GM21576 (cell line): ENCODE results near the gene PLCH2.
"Not testable (repeated sequence)": the region's sequence is repeated elsewhere in the genome, so short reads cannot be mapped to it uniquely, and the experiment has no call there.

Source experiments
- ATAC-seq: cut with Tn5 transposase; IDR thresholded peaks from one replicate; pipeline ENCODE4 v1.9.1; 2021; ENCODE audit warnings: mild to moderate bottlenecking, moderate library complexity; ENCODE audit not compliant: unreplicated experiment

The PLCH2 gene

GRCh38 chr1:2459102-2459753, 16.9 kb upstream of the PLCH2 start:
- ATAC-seq, result not testable (repeated sequence)

DNA sequence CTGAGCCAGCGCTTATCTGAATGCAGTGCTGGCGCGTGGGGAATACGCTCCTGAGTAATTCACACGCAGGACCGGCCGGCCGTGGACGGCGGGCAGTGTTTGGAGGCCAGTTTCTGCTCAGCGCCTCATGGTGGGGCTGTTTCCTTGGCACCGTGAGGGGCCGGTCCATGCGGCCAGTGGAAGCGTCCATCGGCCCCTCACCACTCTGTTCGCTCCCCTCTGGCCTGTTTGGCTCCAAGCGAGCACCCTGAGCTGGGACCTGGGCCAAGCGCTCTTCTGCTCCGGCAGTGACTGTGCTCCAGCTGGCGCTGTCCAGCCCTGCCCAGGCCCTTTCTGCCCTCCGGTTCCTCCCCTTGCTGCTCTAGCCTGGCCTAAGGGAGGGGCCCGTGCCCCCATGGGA, 16.3 kb upstream of the PLCH2 start:
- ATAC-seq, result no peak

DNA sequence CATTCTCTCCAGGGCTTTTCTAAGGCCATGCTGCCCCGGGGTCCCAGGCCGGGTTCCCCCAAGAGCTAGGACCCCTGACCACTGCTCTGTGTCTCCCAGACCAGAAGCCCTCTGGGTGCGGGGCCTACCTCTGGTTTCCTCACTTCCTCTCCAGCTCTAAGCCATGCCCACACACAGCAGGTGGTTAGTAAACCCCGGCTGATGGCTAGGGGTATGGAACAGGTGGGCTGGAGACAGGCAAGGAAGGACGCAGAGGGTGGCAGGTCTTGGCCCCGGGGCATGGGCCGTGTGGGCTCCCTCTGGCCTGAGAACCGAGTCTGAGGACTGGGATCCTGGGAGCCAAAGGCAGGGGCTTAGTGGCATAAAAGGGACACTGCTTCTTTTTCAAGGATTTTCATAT, 15.9 kb upstream of the PLCH2 start:
- no peak for ATAC-seq

DNA sequence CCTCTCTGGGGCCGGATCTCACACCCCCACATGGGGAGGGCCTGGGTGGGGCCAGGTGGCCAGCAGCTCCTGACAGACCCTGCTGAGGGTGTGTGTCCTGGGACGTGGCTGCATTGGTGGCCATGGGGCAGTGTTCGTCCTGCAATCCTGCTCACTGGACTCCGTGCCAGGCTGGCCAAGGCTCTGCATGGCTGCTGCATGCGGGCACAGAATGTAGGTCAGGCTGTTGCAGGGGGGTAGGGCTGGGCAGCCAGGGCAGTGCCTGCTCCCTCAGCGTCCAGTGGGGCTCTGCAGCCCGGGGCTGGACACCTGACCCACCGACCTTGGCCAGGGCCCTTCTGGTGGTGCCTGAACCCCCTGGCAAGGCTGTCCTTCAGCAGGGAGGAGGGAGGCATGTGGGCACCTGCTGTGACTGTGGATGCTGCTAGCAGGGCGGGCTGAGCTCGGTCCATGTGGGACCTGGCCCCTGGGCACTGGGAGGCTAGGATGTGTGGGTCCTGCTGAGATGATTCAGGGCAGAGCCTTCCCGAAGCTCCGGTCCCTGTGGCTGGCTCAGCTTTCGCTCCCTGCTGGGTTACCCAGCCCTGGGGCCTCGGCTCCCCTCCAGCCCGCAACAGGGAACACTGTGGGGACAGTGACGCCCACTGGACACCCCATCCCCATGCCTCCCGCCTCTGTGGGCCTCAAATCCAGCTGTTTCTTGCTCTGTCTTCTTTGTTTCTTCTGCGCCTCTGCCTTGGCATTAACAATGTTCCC, 14.9 kb upstream of the PLCH2 start:
- ATAC-seq, result no peak

DNA sequence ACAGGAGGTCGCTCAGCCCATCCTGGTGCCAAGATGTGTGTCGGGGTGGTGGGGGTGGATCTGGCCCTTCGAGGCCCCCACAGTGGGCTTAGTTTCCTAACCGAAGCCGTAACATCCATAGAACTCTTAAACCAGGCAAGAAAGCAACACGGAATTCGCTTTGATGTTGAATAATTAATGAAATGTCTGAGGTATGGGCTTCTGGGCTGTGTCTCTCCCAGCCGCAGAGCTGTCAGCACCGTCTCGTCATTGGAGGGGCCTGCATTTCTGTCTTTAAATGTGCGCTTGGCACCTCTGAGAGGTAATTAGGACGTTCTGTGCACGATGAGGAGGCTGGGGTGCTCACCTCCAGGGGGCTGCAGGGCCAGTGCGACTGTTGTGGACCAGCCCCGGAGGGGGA, 13.3 kb upstream of the PLCH2 start:
- ATAC-seq, result no peak

- no peak for ATAC-seq
Observed at GRCh38 chr1:2463396-2463795, 12.7 kb upstream of the PLCH2 start.

DNA sequence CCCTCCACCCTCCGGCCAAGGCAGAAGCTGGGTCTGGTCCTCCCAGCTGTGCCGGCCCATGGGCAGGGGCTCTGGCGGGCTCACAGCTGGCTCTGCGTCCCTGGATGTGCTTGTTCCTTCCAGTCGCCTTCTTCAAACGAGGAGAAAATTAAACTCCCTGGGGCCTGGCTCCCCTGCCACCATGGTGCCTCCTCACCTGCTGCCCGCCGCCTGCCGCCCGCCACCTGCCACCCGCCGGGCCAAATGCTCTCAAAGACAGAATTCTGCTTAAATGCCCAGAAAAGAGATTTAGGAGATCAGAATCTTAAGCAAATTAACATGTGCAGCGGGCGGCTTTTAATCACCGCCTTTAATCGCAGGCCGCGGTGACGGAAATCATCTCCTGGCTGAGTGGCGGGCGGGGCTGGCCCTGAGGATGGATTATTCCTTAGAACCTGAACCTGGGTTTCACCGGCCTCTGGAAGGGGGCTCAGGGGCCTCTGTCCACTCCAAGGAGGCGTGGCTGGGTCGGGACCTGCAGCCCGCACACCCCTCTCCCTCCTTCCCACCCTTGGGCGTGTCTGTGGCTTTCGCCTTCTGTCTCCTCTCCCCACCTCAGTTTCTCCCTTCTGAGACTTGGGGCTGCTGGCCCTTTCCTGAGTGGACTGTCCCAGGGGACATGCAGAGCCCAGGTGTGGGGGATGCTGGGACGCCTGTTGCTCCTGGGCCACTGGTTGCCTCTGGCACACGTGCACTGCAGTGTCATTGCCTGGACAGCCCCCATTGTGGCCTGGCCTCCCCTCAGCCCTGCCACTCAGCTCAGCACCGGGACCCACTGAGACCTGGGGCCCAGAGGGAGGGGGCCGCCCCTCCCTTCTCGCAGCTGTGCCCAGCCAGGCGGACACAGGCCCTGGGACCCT, 10.5 kb upstream of the PLCH2 start:
- ATAC-seq, result no peak

DNA sequence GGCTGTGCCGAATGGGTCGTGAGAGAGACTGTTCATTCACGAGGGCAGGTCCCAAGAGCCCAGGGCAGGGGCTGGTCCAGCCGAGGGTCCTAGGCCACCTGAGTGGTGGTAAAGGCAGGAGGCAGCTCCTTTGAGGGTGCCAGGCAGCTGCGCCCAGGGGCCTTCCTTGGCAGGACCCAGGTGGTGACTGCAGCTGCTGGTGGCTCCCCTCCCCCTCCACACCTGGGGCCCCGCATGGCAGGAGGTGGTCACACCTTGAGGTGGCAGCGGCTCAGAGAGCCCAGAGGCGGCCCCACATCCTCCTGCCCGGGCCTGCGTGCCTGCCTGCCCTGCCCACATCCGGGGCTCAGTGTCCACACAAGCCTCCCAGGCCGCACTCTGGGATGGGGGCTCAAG, 9.8 kb upstream of the PLCH2 start:
- no peak for ATAC-seq

DNA sequence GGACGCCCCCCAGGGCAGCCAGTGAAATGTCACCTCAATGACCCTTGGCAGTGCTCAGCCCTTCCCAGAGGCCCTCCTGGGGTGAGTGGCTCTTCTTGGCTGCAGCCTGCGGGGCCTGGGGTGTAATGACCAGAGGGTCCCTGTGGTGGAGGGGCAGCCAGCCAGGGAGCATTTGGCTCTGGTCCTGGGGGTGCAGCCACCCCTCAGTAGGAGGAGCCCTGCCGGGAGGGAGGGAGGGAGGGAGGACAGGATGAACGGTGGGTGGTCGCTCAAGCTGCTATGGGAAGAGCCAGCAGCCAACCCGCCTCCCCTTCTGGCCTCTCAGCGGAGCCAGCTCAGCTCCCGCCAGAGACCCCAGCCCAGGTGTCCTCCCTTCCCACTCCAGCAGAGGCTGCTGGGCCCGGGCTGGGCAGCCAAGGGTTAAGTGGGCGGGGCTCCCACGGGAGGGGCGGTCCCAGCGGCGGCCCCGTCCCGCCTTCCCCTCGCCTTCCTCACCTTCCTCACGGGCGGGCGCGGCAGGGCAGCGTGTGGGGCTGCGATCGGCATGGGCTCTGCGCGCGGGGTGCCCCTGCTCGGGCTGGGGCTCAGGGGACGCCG, 9.0 kb upstream of the PLCH2 start:
- ATAC-seq, result no peak

GRCh38 chr1:2468041-2468472, 8.0 kb upstream of the PLCH2 start:
- no peak for ATAC-seq

DNA sequence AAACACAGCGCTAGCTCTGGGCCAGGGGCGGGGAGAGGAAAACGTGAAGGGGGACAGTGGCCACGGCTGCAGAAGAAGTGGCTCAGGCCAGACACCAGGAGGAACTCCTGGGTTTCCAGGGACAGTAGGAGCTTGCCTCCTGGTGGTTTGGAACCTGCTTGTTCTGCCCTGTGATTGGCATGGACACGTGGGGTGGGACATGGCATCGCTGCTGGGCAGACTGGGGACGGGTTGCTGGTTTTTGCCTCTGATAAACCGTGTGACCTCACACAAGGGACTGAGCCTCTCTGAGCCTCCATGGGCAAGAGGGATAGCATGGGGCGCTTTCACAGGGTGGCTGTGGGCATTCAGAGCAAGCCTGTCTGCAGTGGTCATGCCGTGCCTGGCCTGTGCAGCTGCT, 7.5 kb upstream of the PLCH2 start:
- no peak for ATAC-seq

DNA sequence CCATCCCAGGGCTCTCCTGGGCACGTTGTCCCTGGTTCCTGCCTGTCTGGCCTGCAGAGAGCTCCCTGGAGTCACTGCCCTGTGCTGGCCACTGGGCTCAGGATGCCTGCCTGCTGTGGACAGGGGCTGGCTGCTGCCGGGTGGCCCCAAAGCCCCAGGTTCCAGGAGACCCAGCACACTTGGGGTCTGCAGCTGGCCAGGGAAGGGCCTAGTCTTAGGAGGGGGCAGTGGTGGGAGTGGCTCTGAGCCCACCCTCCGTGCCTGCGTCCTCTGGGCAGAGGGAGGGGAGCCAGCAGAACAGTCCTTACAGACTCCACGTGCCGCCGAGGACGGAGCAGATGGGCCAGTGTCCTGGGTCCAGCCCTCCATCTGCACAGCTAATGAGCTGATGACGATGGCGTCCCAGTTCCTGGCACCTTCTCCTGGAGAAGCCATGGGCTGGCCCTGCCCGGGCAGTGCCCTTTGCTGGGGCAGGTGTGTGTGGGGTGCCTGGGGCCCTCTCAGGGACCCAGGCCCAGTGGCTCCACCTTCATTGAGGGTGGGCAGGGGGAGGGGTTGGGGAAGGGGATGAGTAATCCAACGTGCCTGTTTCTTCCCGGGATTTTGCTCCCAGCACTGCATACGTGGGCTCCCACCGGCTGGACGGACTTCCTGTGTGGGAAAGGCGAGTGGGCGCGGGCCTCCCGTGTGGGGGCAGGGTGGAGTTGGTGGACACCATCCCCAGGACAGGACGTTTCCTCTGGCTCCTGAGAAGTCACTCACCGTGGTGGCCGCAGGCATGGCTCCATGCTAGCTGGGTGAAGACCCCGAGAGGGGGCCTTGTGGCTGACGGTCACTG, 6.8 kb upstream of the PLCH2 start:
- no peak for ATAC-seq

- ATAC-seq, result no peak
Observed at GRCh38 chr1:2470290-2471158, 5.6 kb upstream of the PLCH2 start.

GRCh38 chr1:2471159-2471471, 5.0 kb upstream of the PLCH2 start:
- ATAC-seq, result no peak

DNA sequence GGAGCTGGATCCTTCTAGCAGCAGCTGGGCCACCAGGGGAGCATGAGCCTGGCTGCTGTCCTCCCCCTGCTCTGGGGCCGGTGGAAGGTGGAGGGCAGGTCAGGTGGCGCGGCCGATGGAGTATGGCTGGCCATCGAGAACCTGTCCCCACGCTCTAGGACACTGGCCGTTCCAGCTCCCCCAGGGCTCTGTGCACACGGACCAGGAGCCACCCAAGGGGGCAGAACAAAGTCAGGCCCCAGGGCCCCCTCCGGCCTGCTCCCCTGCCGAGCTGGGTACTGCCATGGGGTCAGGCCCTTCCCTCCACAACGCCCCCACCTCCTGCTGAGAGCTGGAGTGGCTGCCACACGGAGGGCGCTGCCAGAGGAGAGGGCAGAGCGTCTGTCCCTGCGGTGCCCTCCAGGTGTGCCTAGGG, 4.5 kb upstream of the PLCH2 start:
- no peak for ATAC-seq

GRCh38 chr1:2472109-2472508, 4.0 kb upstream of the PLCH2 start:
- no peak for ATAC-seq

- no peak for ATAC-seq
Observed at GRCh38 chr1:2472561-2473177, 3.4 kb upstream of the PLCH2 start.

DNA sequence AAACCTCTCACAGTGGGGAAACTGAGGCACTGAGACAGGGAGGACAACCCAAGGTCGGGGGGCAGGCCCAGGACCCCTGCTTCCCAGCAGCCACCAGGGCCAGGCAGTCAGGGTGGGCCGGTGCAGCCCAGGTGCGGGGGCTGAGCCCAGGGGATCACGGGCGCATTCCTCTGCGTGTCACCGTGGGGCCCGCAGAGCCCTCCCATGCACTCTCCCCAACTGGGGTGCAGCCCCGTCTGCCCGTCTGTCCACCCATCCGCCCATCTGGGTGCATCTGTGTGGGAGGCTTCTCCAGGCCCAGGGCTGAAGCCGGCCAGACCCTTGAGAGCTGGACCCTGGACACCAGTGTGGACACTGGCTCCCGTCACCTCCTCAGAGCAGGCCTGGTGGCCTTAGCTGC, 2.9 kb upstream of the PLCH2 start:
- ATAC-seq, result no peak
